ENCODE measurements around the gene PRKCE. TPM values are rescaled to one million over a fixed set of nuclear protein-coding genes. Genes with fewer than 3 reads are reported as not detected.

Gene PRKCE
- total and polyA plus RNA-seq, 4 donors = 2.5 to 38.6 (median 5.8) TPM

DNA sequence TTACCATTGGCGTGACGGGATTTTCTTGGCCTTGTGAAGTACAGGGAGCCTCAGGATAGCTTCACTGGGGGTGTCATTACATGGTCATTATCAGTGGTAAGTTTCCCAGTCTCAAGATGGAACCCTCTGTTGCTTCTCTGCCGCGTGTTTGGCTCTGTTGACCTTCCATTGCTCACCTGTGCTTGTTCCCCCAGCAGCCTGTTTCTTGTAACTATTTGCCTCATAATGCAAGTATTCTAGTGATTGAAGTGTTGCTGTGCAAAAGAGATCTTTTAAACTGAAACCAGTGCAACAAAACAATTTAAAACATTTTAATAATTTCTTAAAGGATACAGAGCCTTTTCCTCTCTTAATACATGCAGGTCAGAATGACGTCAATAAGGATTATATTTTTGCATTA, 24.6 kb downstream of the PRKCE start:
- no peak overlapping the region for H3K4me3 ChIP-seq (ENCODE audit: low read depth in 1 of 3, low read length in 3 of 3)
- H3K36me3 ChIP-seq (ENCODE audit: control insufficient read depth in 4 of 4, insufficient read depth in 3 of 4, low read depth in 1 of 4, low read length in 3 of 4) = no peaks in the 10 kb centered on the region
- H3K4me1 ChIP-seq (ENCODE audit: control insufficient read depth in 4 of 4, insufficient read depth in 4 of 4, low read length in 3 of 4) = peaks cover 0 to 6% (median 1%) of the 10 kb centered on the region in 4 donors
- DNase-seq (ENCODE audit: low spot score) = no peak
- no peaks in the 10 kb centered on the region for H3K9me3 ChIP-seq (ENCODE audit: control insufficient read depth in 4 of 4, low read length in 3 of 4)
- TF ChIP-seq, protein P1, sequence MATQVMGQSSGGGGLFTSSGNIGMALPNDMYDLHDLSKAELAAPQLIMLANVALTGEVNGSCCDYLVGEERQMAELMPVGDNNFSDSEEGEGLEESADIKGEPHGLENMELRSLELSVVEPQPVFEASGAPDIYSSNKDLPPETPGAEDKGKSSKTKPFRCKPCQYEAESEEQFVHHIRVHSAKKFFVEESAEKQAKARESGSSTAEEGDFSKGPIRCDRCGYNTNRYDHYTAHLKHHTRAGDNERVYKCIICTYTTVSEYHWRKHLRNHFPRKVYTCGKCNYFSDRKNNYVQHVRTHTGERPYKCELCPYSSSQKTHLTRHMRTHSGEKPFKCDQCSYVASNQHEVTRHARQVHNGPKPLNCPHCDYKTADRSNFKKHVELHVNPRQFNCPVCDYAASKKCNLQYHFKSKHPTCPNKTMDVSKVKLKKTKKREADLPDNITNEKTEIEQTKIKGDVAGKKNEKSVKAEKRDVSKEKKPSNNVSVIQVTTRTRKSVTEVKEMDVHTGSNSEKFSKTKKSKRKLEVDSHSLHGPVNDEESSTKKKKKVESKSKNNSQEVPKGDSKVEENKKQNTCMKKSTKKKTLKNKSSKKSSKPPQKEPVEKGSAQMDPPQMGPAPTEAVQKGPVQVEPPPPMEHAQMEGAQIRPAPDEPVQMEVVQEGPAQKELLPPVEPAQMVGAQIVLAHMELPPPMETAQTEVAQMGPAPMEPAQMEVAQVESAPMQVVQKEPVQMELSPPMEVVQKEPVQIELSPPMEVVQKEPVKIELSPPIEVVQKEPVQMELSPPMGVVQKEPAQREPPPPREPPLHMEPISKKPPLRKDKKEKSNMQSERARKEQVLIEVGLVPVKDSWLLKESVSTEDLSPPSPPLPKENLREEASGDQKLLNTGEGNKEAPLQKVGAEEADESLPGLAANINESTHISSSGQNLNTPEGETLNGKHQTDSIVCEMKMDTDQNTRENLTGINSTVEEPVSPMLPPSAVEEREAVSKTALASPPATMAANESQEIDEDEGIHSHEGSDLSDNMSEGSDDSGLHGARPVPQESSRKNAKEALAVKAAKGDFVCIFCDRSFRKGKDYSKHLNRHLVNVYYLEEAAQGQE (IDR thresholded peaks at IDR 0.05) = no peak
- TF ChIP-seq SP1 (IDR thresholded peaks at IDR 0.05) (no peak), FOXA2 (IDR thresholded peaks at IDR 0.05) (no peak), GABPA (IDR thresholded peaks at IDR 0.05 in 1 of 2, conservative IDR thresholded peaks at IDR 0.05 in 1 of 2) (no peak), TAF1 (conservative IDR thresholded peaks at IDR 0.05) (no peak), RAD21 (IDR thresholded peaks at IDR 0.05) (no peak), NR2F2 (IDR thresholded peaks at IDR 0.05) (no peak), JUND (IDR thresholded peaks at IDR 0.05) (no peak), FOXA1 (IDR thresholded peaks at IDR 0.05) (no peak), EGR1 (IDR thresholded peaks at IDR 0.05; ENCODE audit: low read depth in 2 of 2) (no peak)
- TF ChIP-seq, protein P2, sequence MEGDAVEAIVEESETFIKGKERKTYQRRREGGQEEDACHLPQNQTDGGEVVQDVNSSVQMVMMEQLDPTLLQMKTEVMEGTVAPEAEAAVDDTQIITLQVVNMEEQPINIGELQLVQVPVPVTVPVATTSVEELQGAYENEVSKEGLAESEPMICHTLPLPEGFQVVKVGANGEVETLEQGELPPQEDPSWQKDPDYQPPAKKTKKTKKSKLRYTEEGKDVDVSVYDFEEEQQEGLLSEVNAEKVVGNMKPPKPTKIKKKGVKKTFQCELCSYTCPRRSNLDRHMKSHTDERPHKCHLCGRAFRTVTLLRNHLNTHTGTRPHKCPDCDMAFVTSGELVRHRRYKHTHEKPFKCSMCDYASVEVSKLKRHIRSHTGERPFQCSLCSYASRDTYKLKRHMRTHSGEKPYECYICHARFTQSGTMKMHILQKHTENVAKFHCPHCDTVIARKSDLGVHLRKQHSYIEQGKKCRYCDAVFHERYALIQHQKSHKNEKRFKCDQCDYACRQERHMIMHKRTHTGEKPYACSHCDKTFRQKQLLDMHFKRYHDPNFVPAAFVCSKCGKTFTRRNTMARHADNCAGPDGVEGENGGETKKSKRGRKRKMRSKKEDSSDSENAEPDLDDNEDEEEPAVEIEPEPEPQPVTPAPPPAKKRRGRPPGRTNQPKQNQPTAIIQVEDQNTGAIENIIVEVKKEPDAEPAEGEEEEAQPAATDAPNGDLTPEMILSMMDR (IDR thresholded peaks at IDR 0.05; ENCODE audit: low read depth, low read length, missing input control) = no peak
- H3K27me3 ChIP-seq (ENCODE audit: control insufficient read depth in 4 of 4, insufficient read depth in 4 of 4, low read length in 3 of 4) = no peaks in the 10 kb centered on the region
- no peak overlapping the region for H3K27ac ChIP-seq (ENCODE audit: low read depth in 1 of 2, low read length in 2 of 2)
- 94% methylated on average over 5 of the region's 5 CpGs for WGBS
- no peak overlapping the region for H3K9ac ChIP-seq (ENCODE audit: low read depth in 1 of 2, low read length in 2 of 2)

DNA sequence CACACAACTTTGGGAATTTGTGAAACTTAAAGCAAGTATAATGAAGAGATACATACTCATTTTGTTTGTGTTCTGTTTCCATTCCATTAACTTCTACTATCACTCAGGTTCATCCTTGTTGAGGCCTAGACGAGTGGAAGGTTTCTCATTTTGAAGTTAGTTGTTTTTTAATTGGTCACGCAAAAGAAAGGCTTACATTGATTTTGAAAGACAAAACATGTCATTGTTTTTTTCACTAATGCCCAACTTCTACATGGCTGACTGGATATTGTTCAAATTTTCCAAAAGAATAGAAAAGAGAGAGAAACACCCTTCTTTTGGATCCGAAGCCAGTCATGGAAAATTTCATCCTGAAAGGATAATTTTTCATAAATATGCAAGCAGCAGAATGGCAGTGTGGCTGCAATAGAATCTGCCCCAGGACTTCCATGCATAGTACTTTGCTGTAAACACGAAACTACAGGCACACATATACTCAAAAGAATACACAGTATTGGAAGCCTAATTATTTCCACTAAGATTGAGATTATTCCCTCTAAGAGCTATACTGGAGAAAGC, 27.4 kb downstream of the PRKCE start:
- 93% methylated on average over 4 of the region's 4 CpGs for WGBS
- H3K4me1 ChIP-seq (ENCODE audit: control insufficient read depth in 4 of 4, insufficient read depth in 4 of 4, low read length in 3 of 4) = peaks cover 0 to 6% (median 3%) of the 10 kb centered on the region in 4 donors

More for the DNA sequence above, 27.4 kb downstream of the PRKCE start:
- Histone ChIP-seq H3K27ac (ENCODE audit: low read depth in 1 of 2, low read length in 2 of 2) (no peak overlapping the region), H3K36me3 (ENCODE audit: control insufficient read depth in 4 of 4, insufficient read depth in 3 of 4, low read depth in 1 of 4, low read length in 3 of 4) (no peaks in the 10 kb centered on the region), H3K9me3 (ENCODE audit: control insufficient read depth in 4 of 4, low read length in 3 of 4) (no peaks in the 10 kb centered on the region), H3K4me3 (ENCODE audit: low read depth in 1 of 3, low read length in 3 of 3) (no peak overlapping the region), H3K27me3 (ENCODE audit: control insufficient read depth in 4 of 4, insufficient read depth in 4 of 4, low read length in 3 of 4) (no peaks in the 10 kb centered on the region), H3K9ac (ENCODE audit: low read depth in 1 of 2, low read length in 2 of 2) (no peak overlapping the region)
- TF ChIP-seq RAD21 (IDR thresholded peaks at IDR 0.05) (no peak), EGR1 (IDR thresholded peaks at IDR 0.05; ENCODE audit: low read depth in 2 of 2) (no peak), HNF4G (IDR thresholded peaks at IDR 0.05) (no peak), RXRA (IDR thresholded peaks at IDR 0.05) (no peak), FOXA2 (IDR thresholded peaks at IDR 0.05) (no peak), YY1 (IDR thresholded peaks at IDR 0.05) (no peak), SP1 (IDR thresholded peaks at IDR 0.05) (no peak)
- no peak for DNase-seq (ENCODE audit: low spot score)

All from liver (tissue), 9 donors.